ENCODE results near the gene CENATAC.
"Not testable (repeated sequence)": the region's sequence is repeated elsewhere in the genome, so short reads cannot be mapped to it uniquely, and the experiment has no call there.

Gene CENATAC

GRCh38 chr11:118996926-118997626 is 862 bp upstream of the CENATAC start:
- peak; percentile 51 to 73 (median 58) for DNase-seq

- DNase-seq: no peak
Observed at GRCh38 chr11:118998388-118998717, 415 bp downstream of the CENATAC start.

- no peak for DNase-seq
Observed at GRCh38 chr11:118998822-118999221, 884 bp downstream of the CENATAC start.

GRCh38 chr11:119000906-119001305 is 3.0 kb downstream of the CENATAC start:
- DNase-seq: no peak

GRCh38 chr11:119006656-119007055 is 8.7 kb downstream of the CENATAC start:
- no peak for DNase-seq

- DNase-seq: no peak
Observed at GRCh38 chr11:119011476-119012053, 13.6 kb downstream of the CENATAC start.

DNA sequence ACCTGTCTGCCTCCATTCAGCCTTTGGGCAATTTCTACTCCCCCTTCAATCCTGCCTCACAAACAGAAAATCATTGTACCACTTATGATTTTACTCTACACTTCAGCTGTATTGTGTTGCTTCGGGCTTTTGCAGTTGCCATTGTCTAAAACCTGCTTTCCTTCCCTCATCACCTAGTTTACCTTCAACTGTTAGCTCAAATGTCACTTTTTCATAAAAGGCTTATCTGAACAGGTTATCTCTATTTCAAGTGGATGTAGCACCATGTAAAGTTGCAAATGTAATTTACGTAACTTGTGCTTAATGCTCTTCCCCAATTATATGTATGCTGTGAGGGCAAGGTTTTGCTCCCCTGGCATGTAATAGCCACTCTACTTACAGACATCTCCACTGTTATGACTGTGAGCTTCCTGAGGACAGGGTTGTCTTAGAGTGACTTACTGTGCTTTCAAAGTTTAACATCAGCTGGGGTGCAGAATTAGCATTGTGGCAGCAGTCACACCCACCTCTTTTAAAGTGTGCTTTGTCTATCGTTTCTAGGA is 14.8 kb downstream of the CENATAC start:
- DNase-seq: no peak

- DNase-seq: no peak
Observed at GRCh38 chr11:119014209-119014924, 16.4 kb downstream of the CENATAC start.

DNA sequence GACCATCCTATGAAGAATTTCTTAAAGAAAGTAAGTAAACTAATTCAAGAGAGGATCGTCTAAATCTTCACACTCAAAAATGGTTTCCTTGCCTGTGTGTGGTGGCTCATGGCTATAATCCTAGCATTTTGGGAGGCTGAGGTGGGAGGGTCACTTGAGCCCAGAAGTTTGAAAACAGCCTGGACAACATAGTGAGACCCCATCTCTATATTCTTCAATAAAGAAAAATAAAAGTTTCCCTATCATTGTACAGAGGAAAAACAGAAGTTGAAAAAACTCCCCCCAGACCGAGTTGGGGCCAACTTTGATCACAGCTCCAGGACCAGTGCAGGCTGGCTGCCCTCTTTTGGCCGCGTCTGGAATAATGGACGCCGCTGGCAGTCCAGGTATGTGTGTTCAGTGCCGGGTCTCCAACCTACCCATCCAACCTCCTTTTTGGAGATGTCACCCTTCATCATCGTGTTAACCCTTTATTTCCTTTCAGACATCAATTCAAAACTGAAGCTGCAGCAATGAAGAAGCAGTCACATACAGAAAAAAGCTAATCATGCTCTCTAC is 17.2 kb downstream of the CENATAC start:
- DNase-seq: peak in 1 of 4 experiments; percentile 21

DNA sequence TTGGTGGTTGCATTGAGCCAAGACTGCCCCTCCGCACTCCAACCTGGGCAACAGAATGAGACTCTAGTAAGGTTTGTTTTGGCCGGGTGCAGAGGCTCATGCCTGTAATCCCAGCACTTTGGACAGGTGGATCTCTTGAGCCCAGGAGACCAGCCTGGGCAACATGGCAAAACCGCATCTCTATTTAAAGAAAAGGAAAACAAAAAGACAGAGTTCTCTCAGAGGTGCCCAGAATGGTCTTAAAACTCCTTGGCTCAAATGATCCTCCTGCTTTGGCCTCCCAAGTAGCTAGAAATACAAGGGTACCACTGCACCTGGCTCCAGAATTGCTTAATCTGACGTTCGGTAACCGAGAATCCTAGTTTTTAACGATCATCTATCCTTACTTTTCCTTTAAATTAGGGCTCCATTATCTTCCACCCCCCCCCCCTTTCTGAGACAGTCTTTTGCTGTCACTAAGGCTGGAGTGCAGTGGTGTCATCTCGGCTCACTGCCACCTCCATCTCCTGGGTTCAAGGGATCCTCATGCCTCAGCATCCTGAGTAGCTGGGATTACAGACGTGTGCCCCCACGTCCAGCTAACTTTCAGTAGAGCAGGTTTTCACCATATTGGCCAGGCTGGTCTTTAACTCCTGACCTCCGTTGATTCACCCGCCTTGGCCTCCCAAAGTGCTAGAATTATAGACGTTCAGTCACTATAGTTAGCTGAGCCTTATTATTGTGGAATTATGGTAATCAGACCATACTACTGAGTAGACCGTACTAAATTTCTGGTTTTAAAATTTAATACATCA is 18.5 kb downstream of the CENATAC start:
- DNase-seq: no peak

- DNase-seq: not testable (repeated sequence)
Observed at GRCh38 chr11:119017377-119017776, 19.4 kb downstream of the CENATAC start.

GRCh38 chr11:119018074-119018938 is 20.4 kb downstream of the CENATAC start, which contains the start of the genes RPS25 and TRAPPC4:
Gene RPS25, minus strand, starts transcription at chr11:119018343. Its CDS starts 59 bp downstream, at chr11:119018284.
Gene TRAPPC4, plus strand, starts transcription at chr11:119018766. Its CDS starts 30 bp downstream, at chr11:119018796.
- peak; percentile 96 to 98 (median 96) for DNase-seq

- no peak for DNase-seq
Observed at GRCh38 chr11:119019996-119020395, 22.1 kb downstream of the CENATAC start.

- no peak for DNase-seq
Observed at GRCh38 chr11:119021631-119022030, 23.7 kb downstream of the CENATAC start.

DNA sequence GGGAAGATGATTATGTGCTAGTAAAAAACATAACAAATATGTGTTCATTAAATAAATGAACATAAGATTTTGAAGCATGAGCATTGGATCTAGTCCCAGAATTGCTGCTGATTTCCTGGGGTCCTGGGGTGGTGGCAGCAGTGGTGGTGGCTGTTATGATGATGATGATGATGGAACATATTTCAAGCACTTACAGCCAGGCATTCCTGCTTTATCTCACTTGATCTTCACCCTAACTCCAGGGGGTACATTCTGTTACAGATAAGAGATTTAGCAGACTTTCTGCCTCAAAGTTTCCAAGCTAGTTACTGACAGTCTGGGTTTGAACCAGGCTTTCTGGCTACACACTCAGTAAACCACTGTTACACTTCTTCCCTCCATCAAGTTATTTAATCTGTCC is 25.8 kb downstream of the CENATAC start:
- no peak for DNase-seq

GRCh38 chr11:119024430-119025098 is 26.6 kb downstream of the CENATAC start:
- DNase-seq: no peak

- DNase-seq: no peak
Observed at GRCh38 chr11:119025099-119025473, 27.1 kb downstream of the CENATAC start.

DNA sequence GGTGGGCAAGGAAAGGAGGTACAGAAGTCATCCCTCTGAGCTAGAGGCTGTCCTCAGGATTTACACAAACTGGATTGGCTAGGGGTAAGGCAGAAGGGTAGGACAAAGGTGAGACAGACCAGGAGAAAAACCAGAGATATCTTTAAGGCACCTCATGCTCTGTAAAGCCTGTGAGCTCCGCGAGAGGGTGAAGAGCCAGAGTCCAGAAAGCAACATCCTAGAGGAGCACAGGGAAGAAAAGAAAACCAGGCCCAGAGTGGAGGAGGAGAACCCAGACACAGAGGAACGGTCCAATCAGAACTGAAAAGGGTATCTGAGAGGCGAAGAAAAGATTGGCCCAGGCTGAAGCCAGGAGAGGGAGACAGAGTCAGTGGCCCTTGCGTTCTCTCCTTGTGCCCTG is 27.6 kb downstream of the CENATAC start:
- DNase-seq: no peak

DNA sequence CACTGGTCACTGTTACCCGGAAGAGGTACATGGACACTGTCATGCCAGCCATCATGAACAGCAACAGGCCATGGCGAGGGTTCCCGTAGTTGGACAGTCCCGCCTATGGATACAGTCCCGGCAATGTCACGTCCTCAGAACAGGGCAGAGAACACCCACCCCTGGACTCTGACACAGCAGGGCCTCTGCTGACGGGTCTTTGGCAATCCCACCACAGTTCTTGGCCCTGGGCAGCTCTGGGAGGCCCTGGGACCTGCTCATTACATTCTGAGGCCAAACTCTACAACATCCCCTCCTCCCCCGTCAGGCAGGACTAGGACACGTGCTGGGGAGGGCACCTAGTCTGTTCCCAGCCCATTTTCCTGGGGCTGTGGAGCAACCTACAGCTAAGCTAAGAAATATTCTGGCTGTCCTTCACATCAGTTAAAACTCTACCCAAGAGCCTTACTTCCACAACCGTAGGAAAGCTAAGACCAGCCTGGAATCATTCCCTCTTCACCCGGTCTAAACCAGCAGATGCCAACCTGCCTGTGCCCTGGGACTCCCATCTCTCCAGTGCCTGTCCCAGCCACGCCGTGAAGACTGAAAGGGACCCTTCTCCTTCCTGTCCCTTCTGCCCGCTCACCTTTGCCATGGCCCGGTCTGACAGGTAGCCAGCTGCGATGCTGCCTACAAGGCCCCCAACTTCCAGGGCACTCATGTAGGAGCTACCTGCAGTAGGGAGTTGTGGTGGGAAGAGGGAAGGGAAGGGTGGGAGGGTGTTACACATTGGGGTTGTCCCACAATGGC is 28.2 kb downstream of the CENATAC start:
- no peak for DNase-seq

- no peak for DNase-seq
Observed at GRCh38 chr11:119026970-119027369, 29.0 kb downstream of the CENATAC start.
